Subcutaneous adipose tissue (tissue), 4 donors: ENCODE measurements around the gene KLK7. TPM values are rescaled to one million over a fixed set of nuclear protein-coding genes. Genes with fewer than 3 reads are reported as not detected.

Experiments used
- CTCF ChIP-seq: fragments of 450-650 bp; IDR thresholded peaks from one replicate; pipeline ENCODE4 v1.5.1; 2016; ENCODE audit warnings: low read depth, mild to moderate bottlenecking, control low read depth, antibody characterized with exemption, moderate library complexity
- total RNA-seq, 4 donors: library from RNA; depleted of rRNA; stranded (reverse); fragments of >200 nt; gene quantifications; one replicate each; pipeline ENCODE4 v1.1.0, GENCODE V29; 2016

KLK7 gene
- total RNA-seq, 4 donors from 2014 or later = 1.5 TPM; not detected in 3

- no peak for TF ChIP-seq CTCF
Measured at GRCh38 chr19:50944795-50945194, 38.9 kb downstream of the KLK7 start.

GRCh38 chr19:50943074-50943828 lies 40.5 kb downstream of the KLK7 start:
- TF ChIP-seq CTCF = no peak

GRCh38 chr19:50939596-50939995 lies 44.1 kb downstream of the KLK7 start:
- no peak for TF ChIP-seq CTCF

- no peak for TF ChIP-seq CTCF
Measured at GRCh38 chr19:50933640-50934039, 50.1 kb downstream of the KLK7 start.

GRCh38 chr19:50932690-50933083 lies 51.0 kb downstream of the KLK7 start:
- TF ChIP-seq CTCF = no peak

GRCh38 chr19:50932018-50932689 lies 51.6 kb downstream of the KLK7 start:
- TF ChIP-seq CTCF = no peak

- no peak for TF ChIP-seq CTCF
Measured at GRCh38 chr19:50931023-50931422, 52.7 kb downstream of the KLK7 start.
